GM21526 (cell line): ENCODE results near the gene SRSF3.
"Not testable (repeated sequence)": the region's sequence is repeated elsewhere in the genome, so short reads cannot be mapped to it uniquely, and the experiment has no call there.

Experiments
- ATAC-seq: cut with Tn5 transposase; IDR thresholded peaks from one replicate; pipeline ENCODE4 v1.9.1; 2021; ENCODE audit warnings: moderate library complexity; ENCODE audit not compliant: unreplicated experiment, low FRiP score

Gene SRSF3

DNA sequence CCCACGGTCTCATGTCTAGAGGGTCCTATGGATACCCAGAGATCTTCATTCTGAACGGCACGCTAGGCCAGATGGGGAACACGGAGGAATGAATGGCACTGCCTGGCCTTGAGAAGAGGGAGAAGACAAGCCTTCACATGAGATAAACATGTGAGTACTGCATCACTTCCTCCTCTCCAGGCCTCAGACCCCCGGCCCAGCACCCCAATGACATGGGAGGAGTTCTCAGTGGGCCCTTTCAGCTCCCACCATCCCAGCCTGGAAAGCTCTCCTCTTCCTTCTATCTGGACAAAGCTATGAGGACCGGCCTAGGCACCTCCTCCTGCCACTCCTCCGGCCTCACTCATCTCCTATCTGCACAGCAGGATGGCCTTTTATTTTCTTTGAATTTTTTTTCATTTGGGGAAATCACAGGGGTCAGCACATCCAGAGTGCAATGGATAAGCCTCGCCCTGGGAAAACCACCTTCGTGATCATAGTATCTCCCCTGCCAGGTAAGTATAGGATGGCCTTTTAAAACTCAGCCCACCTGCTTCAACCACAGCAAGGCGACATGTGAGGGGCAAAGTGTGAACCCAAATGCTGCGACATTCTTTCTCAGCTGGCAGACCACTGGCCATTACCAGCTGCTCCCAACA, 45.1 kb downstream of the SRSF3 start:
- no peak for ATAC-seq

DNA sequence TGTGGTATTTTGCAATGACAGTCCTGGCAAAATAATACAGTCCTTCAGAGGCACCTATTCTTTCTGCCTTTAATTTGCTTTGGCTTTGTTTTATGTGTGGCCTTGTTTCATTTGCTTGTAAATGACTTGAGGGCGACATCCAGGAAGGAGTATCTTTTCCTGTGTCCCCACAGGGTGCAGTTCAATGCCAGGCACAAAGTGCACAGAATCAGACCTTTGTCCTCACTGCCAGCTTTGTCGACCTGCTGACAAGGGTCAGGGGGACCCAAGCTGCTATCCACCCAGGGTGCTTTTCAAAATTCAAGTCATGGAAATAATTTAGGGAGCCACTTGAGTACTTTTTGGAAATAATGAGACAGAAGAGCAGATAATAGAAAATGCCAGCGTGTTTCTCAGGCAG, 47.4 kb downstream of the SRSF3 start:
- ATAC-seq = no peak

- no peak for ATAC-seq
These were observed 49.0 kb downstream of the SRSF3 start for GRCh38 chr6:36642913-36643817.

GRCh38 chr6:36643977-36644376, 49.8 kb downstream of the SRSF3 start:
- ATAC-seq = no peak

GRCh38 chr6:36649086-36649485, 54.9 kb downstream of the SRSF3 start:
- ATAC-seq = no peak

DNA sequence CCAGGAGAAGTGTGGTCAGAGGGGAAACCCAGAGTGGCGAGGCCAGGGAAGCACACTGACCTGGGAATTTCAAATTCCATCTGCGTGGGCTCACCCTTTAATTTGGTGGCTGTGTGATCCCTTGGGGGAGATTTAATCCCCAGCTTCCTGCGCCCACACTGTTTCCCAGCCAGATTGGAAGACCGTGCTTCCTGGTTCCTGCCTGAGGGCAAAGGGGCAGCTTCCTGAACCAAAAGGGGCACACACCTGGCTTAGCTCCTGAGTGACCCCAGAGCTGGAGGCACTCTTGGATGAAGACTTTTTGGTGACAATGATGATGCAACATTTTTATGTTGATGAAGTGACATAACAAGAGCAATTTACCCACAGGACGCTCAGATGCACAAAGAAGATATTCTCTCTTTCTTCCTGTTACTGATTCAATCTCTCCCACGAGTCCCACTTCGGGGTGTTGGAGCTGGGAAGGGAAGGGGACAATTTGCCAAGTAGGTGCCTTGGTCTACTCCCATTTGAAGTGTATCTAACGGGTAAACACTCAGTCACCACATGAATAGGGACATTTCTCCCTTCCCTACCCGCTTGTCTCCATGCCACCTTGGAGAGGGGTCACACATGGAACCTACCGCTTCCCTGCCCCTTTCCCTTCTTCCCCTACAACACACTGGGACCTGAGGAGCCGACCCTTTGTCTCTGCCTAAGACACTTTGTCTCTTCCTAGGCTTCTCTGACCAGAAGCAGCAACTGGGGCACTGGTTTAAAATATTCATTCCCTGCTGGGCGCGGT, 55.7 kb downstream of the SRSF3 start:
- ATAC-seq = no peak

GRCh38 chr6:36650848-36651478, 56.8 kb downstream of the SRSF3 start:
- no peak for ATAC-seq

GRCh38 chr6:36651659-36652379, 57.7 kb downstream of the SRSF3 start:
- no peak for ATAC-seq

DNA sequence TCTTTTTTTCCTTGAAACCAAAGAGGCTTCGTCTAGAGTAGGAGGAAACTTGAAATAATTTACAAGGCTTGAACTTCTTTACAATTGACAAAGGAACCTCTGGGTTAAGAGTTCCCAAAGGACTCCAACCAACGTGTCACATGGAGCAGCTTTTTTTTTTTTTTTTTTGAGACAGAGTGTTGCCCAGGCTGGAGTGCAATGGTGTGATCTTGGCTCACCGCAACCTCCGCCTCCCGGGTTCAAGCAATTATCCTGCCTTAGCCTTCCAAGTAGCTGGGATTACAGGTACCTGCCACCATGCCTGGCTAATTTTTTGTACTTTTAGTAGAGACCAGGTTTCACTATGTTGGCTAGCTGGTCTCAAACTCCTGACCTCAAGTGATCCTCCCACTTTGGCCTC, 60.3 kb downstream of the SRSF3 start:
- ATAC-seq = not testable (repeated sequence)
